ENCODE measurements around the gene SYT8.

SYT8 gene

DNA sequence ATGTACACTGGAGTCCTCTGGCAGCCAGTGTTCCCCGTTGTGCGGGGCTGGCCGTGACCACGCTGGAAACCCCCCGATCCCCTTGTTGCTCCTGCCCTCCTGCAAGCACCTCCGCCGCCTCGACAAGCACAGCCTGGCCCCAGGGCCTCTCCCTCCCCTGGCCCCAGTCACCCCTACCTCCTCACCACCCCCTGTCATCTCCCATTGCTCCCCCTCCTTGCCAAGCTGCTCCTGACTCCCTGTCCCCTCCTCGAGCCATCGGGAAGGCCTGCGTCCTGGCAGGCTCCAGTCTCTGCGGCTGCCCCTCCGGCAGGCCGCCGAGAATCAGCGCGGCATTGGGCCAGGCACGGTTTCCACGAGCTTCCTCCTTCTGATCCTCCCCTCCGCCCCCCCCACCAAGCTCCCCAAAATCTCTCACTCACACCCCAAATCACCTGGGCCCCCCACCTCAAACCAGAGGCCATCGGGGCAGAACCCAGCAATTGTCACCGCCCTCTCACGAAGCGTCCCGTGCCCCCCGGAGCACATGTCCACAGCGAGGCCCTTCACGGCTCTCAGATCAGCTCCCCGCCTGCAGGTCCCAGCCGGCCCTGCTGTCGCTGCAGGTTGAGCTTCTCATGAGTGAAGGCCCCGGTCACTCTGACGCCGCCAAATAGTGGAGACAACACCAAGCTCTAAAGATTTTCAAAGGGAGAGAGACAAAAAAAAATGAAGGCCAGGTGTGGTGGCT is 12.4 kb downstream of the SYT8 start:
- Histone ChIP-seq H2BK12ac (ENCODE audit: low read length) (no peak overlapping the region), H2AK5ac (ENCODE audit: low read length) (peak overlapping the region; percentile 7), H3K79me2 (ENCODE audit: control insufficient read depth, insufficient read depth, low read length, poor library complexity) (no peaks in the 10 kb centered on the region), H3K9ac (ENCODE audit: low read length) (no peak overlapping the region), H2BK120ac (ENCODE audit: insufficient read depth, low read length, poor library complexity) (no peak overlapping the region), H2BK5ac (ENCODE audit: low read depth, low read length, poor library complexity) (no peak overlapping the region), H3K27me3 (ENCODE audit: insufficient read depth, low read length) (no peaks in the 10 kb centered on the region), H3K4me3 (ENCODE audit: low read depth, low read length) (no peak overlapping the region), H4K8ac (ENCODE audit: low read depth, low read length) (no peak overlapping the region), H3K14ac (ENCODE audit: low read length) (no peak overlapping the region), H3K9me3 (ENCODE audit: insufficient read depth, low read depth, low read length) (no peaks in the 10 kb centered on the region), H3K36me3 (ENCODE audit: control insufficient read depth in 1 of 2, insufficient read depth in 2 of 2, low read length in 2 of 2) (no peaks in the 10 kb centered on the region), H4K12ac (ENCODE audit: low read depth, low read length) (no peak overlapping the region), H3K4me2 (ENCODE audit: low read length) (no peak overlapping the region), H3K23ac (ENCODE audit: low read length) (no peak overlapping the region), H3K4ac (ENCODE audit: low read depth, low read length) (no peak overlapping the region), H3K4me1 (ENCODE audit: control insufficient read depth in 1 of 2, insufficient read depth in 2 of 2, low read length in 2 of 2) (peaks cover 3 to 5% of the 10 kb centered on the region in 2 experiments), H3K79me1 (ENCODE audit: low read length) (peaks cover 2% of the 10 kb centered on the region), H2AFZ (ENCODE audit: insufficient read depth, low read length, poor library complexity) (no peak overlapping the region), H3K18ac (ENCODE audit: low read length) (no peak overlapping the region), H4K91ac (ENCODE audit: low read depth, low read length) (no peak overlapping the region), H3K27ac (ENCODE audit: low read depth, low read length) (no peak overlapping the region)
- WGBS (ENCODE audit: extremely low coverage, insufficient coverage, insufficient read length) = no CpG with 5 or more reads among the region's 34 CpGs
- DNase-seq = no peak

DNA sequence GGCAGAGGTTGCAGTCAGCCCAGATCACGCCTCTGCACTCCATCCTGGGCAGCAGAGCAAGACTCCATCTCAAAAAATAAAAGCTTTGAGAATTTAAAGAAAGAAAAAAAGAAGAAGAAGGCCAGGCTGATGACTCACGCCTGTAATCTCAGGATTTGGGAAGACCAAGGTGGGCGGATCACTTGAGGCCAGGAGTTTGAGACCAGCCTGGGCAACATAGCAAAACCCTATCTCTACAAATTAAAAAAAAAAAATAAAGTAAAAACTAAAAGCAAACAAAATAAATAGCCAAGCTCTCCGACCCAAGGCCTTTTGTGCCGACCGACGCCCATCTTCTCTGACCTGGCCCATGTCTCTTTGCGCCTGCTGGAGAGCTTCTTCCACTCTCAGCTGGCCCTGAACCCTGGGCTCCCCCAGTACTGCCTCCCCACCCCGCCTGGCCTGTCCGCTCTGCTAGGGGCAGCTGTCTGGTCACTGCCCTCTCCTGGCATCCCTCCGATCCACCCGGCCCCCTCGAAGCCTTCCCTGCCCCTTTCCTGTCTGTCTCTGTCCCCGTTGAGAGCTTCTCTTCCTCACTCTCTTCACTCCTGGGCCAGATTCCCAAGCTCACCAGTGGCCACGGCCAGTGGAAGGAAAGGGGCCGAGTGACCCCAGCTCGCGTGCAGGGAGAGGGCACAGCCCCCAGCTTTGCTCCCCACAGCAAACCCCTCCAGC is 13.3 kb downstream of the SYT8 start:
- Histone ChIP-seq H3K27me3 (ENCODE audit: insufficient read depth, low read length) (no peaks in the 10 kb centered on the region), H2AFZ (ENCODE audit: insufficient read depth, low read length, poor library complexity) (no peak overlapping the region), H4K91ac (ENCODE audit: low read depth, low read length) (peak overlapping the region; percentile 33), H3K23ac (ENCODE audit: low read length) (no peak overlapping the region), H4K8ac (ENCODE audit: low read depth, low read length) (no peak overlapping the region), H2BK12ac (ENCODE audit: low read length) (no peak overlapping the region), H3K4ac (ENCODE audit: low read depth, low read length) (no peak overlapping the region), H2BK5ac (ENCODE audit: low read depth, low read length, poor library complexity) (no peak overlapping the region), H3K4me1 (ENCODE audit: control insufficient read depth in 1 of 2, insufficient read depth in 2 of 2, low read length in 2 of 2) (peaks cover 3 to 5% of the 10 kb centered on the region in 2 experiments), H3K4me2 (ENCODE audit: low read length) (no peak overlapping the region), H4K12ac (ENCODE audit: low read depth, low read length) (no peak overlapping the region), H3K4me3 (ENCODE audit: low read depth, low read length) (no peak overlapping the region), H3K9ac (ENCODE audit: low read length) (no peak overlapping the region), H3K79me2 (ENCODE audit: control insufficient read depth, insufficient read depth, low read length, poor library complexity) (no peaks in the 10 kb centered on the region), H3K79me1 (ENCODE audit: low read length) (peaks cover 2% of the 10 kb centered on the region), H2AK5ac (ENCODE audit: low read length) (no peak overlapping the region), H3K18ac (ENCODE audit: low read length) (no peak overlapping the region), H3K14ac (ENCODE audit: low read length) (no peak overlapping the region), H2BK120ac (ENCODE audit: insufficient read depth, low read length, poor library complexity) (no peak overlapping the region), H3K9me3 (ENCODE audit: insufficient read depth, low read depth, low read length) (no peaks in the 10 kb centered on the region), H3K27ac (ENCODE audit: low read depth, low read length) (no peak overlapping the region), H3K36me3 (ENCODE audit: control insufficient read depth in 1 of 2, insufficient read depth in 2 of 2, low read length in 2 of 2) (no peaks in the 10 kb centered on the region)
- no peak for DNase-seq
- WGBS (ENCODE audit: extremely low coverage, insufficient coverage, insufficient read length) = no CpG with 5 or more reads among the region's 18 CpGs

DNA sequence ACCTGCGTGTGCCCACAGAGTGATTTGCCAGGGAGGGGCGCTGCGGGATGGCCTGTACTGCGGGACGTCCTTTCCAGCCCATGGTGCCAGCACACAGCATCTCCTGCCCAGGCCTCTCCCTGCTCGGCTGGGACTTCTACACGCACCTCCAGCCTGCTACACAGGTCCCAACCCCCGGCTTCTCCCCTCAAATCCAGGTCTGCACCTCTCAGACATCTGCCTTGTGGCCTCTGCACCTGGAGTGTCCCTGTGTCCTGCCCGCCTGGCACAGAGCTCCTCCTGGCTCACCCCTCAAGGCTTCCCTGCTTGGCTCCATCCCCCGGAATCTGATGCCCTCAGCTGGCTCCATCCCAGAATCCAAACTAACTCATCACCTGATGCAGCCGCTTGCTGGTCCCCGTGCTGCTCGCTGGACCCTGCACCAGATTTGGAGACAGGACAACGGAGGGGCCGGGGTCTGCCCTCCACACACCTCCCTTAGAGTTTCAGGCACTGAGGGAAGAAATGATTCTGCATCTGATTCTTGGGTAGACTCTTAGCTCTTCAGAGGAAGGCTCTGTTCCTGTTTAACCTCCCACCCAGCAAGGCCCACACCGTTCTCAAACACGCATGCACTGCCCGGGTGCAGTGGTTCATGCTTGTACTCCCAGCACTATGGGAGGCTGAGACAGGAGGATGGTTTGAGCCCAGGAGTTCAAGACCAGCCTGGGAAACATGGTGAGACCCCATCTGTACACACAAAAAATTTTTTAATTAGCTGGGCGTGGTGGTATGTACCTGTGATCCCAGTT is 14.0 kb downstream of the SYT8 start:
- Histone ChIP-seq H4K91ac (ENCODE audit: low read depth, low read length) (no peak overlapping the region), H3K4me2 (ENCODE audit: low read length) (no peak overlapping the region), H3K18ac (ENCODE audit: low read length) (no peak overlapping the region), H3K14ac (ENCODE audit: low read length) (no peak overlapping the region), H3K79me1 (ENCODE audit: low read length) (peaks cover 2% of the 10 kb centered on the region), H2BK5ac (ENCODE audit: low read depth, low read length, poor library complexity) (no peak overlapping the region), H2BK12ac (ENCODE audit: low read length) (no peak overlapping the region), H3K36me3 (ENCODE audit: control insufficient read depth in 1 of 2, insufficient read depth in 2 of 2, low read length in 2 of 2) (no peaks in the 10 kb centered on the region), H3K23ac (ENCODE audit: low read length) (no peak overlapping the region), H3K9me3 (ENCODE audit: insufficient read depth, low read depth, low read length) (no peaks in the 10 kb centered on the region), H3K4me1 (ENCODE audit: control insufficient read depth in 1 of 2, insufficient read depth in 2 of 2, low read length in 2 of 2) (peaks cover 3 to 5% of the 10 kb centered on the region in 2 experiments), H4K8ac (ENCODE audit: low read depth, low read length) (no peak overlapping the region), H3K4me3 (ENCODE audit: low read depth, low read length) (no peak overlapping the region), H3K27me3 (ENCODE audit: insufficient read depth, low read length) (no peaks in the 10 kb centered on the region), H3K27ac (ENCODE audit: low read depth, low read length) (no peak overlapping the region), H2AK5ac (ENCODE audit: low read length) (no peak overlapping the region), H3K79me2 (ENCODE audit: control insufficient read depth, insufficient read depth, low read length, poor library complexity) (no peaks in the 10 kb centered on the region), H3K4ac (ENCODE audit: low read depth, low read length) (no peak overlapping the region), H2AFZ (ENCODE audit: insufficient read depth, low read length, poor library complexity) (no peak overlapping the region), H3K9ac (ENCODE audit: low read length) (no peak overlapping the region), H4K12ac (ENCODE audit: low read depth, low read length) (no peak overlapping the region), H2BK120ac (ENCODE audit: insufficient read depth, low read length, poor library complexity) (no peak overlapping the region)
- DNase-seq = no peak
- WGBS (ENCODE audit: extremely low coverage, insufficient coverage, insufficient read length) = no CpG with 5 or more reads among the region's 19 CpGs

DNA sequence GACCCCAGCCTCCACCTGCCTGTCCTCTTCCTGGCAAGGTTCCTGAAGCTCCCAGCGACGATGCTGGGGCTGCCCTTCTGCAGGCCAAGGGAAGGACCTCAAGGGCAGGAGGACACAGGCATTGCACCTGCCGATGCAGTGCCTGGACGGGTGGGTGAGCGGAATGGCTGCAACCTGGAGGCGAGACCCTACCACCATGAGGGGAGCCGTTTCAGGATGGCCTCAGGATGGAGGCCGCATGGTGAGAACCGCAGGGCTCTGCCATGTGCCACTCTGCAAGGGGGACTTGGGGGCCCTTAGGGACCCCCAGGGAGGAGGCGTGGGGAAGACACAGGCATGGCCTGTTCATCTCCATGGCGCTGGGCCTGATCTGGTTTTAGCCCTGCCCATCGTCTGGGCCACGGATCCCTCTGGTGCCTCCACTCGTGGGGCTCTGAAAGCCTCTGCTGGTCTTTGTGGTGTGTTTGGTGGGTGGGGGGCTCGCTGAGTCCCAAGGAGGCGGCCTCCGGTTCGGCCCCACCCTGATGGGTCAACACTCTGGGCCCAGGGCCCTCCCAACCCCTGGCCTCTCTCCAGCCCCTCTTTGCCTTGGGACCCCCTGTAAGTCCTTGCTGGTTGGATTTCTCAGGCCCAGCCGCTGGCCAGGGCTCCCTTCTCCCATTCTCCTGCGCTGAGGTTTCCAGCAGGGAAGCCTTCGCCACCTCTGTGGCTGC is 16.8 kb downstream of the SYT8 start:
- Histone ChIP-seq H3K27me3 (ENCODE audit: insufficient read depth, low read length) (no peaks in the 10 kb centered on the region), H3K4ac (ENCODE audit: low read depth, low read length) (no peak overlapping the region), H2BK5ac (ENCODE audit: low read depth, low read length, poor library complexity) (no peak overlapping the region), H4K91ac (ENCODE audit: low read depth, low read length) (no peak overlapping the region), H4K12ac (ENCODE audit: low read depth, low read length) (no peak overlapping the region), H3K4me2 (ENCODE audit: low read length) (no peak overlapping the region), H3K9ac (ENCODE audit: low read length) (no peak overlapping the region), H3K4me1 (ENCODE audit: control insufficient read depth in 1 of 2, insufficient read depth in 2 of 2, low read length in 2 of 2) (peaks cover 7 to 10% of the 10 kb centered on the region in 2 experiments), H3K9me3 (ENCODE audit: insufficient read depth, low read depth, low read length) (no peaks in the 10 kb centered on the region), H2BK12ac (ENCODE audit: low read length) (no peak overlapping the region), H3K79me2 (ENCODE audit: control insufficient read depth, insufficient read depth, low read length, poor library complexity) (no peaks in the 10 kb centered on the region), H3K18ac (ENCODE audit: low read length) (no peak overlapping the region), H4K8ac (ENCODE audit: low read depth, low read length) (no peak overlapping the region), H3K79me1 (ENCODE audit: low read length) (peaks cover 5% of the 10 kb centered on the region), H3K27ac (ENCODE audit: low read depth, low read length) (no peak overlapping the region), H3K23ac (ENCODE audit: low read length) (no peak overlapping the region), H2BK120ac (ENCODE audit: insufficient read depth, low read length, poor library complexity) (no peak overlapping the region), H3K14ac (ENCODE audit: low read length) (no peak overlapping the region), H2AK5ac (ENCODE audit: low read length) (no peak overlapping the region), H3K4me3 (ENCODE audit: low read depth, low read length) (peak overlapping the region; percentile 37), H2AFZ (ENCODE audit: insufficient read depth, low read length, poor library complexity) (no peak overlapping the region), H3K36me3 (ENCODE audit: control insufficient read depth in 1 of 2, insufficient read depth in 2 of 2, low read length in 2 of 2) (no peaks in the 10 kb centered on the region)
- no peak for DNase-seq
- WGBS (ENCODE audit: extremely low coverage, insufficient coverage, insufficient read length) = no CpG with 5 or more reads among the region's 21 CpGs
